IMR-90 (cell line): ENCODE results near the gene GRIN2A.

Experiments
- BHLHE40 ChIP-seq: fragments of 150-350 bp; IDR thresholded peaks from 2 replicates; pipeline ENCODE4 v1.6.1; 2016; ENCODE audit warnings: mild to moderate bottlenecking, low read depth, low read length
- CTCF ChIP-seq: conservative IDR thresholded peaks from 2 replicates; pipeline ENCODE4 v1.5.1; 2012; ENCODE audit warnings: mild to moderate bottlenecking, low read depth, low read length, improper control_type of control experiment
- ELK1 ChIP-seq: fragments of 150-350 bp; IDR thresholded peaks from 2 replicates; pipeline ENCODE4 v1.6.1; 2016; ENCODE audit warnings: low read depth, mild to moderate bottlenecking, low read length, moderate library complexity, borderline replicate concordance
- MAFK ChIP-seq: IDR thresholded peaks from 2 replicates; pipeline ENCODE4 v1.6.1; 2012; ENCODE audit warnings: low read depth, low read length, improper control_type of control experiment
- MAZ ChIP-seq: IDR thresholded peaks from 2 replicates; pipeline ENCODE4 v1.6.1; 2012; ENCODE audit warnings: low read depth, mild to moderate bottlenecking, low read length, improper control_type of control experiment, moderate library complexity, borderline replicate concordance
- MXI1 ChIP-seq: IDR thresholded peaks from 2 replicates; pipeline ENCODE4 v1.6.1; 2012; ENCODE audit warnings: low read depth, mild to moderate bottlenecking, low read length, moderate library complexity, borderline replicate concordance
- POLR2A ChIP-seq: IDR thresholded peaks from 2 replicates; pipeline ENCODE4 v1.6.1; 2012; ENCODE audit warnings: mild to moderate bottlenecking, low read depth, low read length
- RAD21 ChIP-seq: IDR thresholded peaks from 2 replicates; pipeline ENCODE4 v1.6.1; 2012; ENCODE audit warnings: low read length, improper control_type of control experiment
- RCOR1 ChIP-seq: IDR thresholded peaks from 2 replicates; pipeline ENCODE4 v1.6.1; 2012; ENCODE audit warnings: mild to moderate bottlenecking, low read length, improper control_type of control experiment; ENCODE audit not compliant: insufficient replicate concordance
- RFX5 ChIP-seq: IDR thresholded peaks from 2 replicates; pipeline ENCODE4 v1.8.0; 2012; ENCODE audit warnings: low read depth, mild to moderate bottlenecking, low read length, moderate library complexity
- SMC3 ChIP-seq: fragments of 150-350 bp; IDR thresholded peaks from 2 replicates; pipeline ENCODE4 v1.6.1; 2016; ENCODE audit warnings: low read depth, mild to moderate bottlenecking, antibody characterized with exemption, low read length, moderate library complexity

- TF ChIP-seq CTCF (no peak), MXI1 (no peak), POLR2A (no peak), SMC3 (no peak), BHLHE40 (no peak), ELK1 (no peak), RFX5 (no peak), MAFK (no peak), RAD21 (no peak), MAZ (no peak), RCOR1 (no peak)
These were observed 142.8 kb downstream of the GRIN2A start for GRCh38 chr16:10039220-10040096.
